ENCODE data around the gene GIPC1.
"Not testable (repeated sequence)": the region's sequence is repeated elsewhere in the genome, so short reads cannot be mapped to it uniquely, and the experiment has no call there.

Gene GIPC1

DNA sequence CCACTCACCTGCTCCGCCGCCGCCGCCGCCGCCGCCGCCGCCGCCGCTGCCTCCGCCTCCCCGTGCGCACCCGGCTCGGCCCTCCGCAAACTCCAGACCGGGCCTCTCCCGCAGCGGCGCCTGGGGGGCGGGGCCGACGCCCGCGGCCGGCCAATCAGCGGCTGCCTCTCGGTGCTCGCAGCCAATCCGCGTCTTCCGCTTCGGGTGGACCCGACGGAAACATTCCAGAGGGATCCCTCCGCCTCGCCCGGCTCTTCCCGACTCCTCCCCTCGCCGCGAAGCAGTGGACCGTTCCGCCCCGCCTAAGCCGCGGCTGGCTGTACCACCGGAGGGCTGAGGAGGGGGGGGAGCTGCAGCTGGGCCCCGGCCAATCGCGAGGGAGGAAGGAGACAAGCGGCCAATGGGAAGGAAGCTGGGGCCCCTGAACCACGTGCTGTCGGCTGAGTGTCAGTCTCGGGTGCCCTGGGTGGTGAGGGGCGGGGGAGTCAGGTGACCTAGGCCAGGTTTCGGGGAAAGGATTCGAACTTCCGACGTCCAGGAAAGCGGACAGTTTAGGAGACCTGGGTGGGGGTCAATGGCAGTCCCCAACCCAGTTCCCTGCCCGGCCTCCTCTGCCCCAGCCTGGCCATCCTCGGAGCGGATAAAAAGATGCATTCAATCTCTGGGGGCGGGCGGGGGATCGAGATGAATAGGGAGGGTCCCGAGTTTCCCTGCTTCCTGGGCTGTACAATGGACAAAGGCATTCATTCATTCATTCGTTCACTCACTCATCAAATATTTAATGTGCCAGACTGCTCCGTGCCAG lies at the start of gene GIPC1:
Gene GIPC1 (minus strand): TSS at position 99 of the 805 bp plus-strand sequence. CDS start 13,151 bp downstream, outside the sequence.
- peak within 1 kb of the TSS; percentile 83 to 90 for H3K4me3 Mint-ChIP-seq
- peaks cover 4 to 5% of the 10 kb centered on the region in 2 donors for H3K27me3 Mint-ChIP-seq

GRCh38 chr19:14545716-14546082 lies 49.8 kb upstream of the GIPC1 start:
- DNase-seq (no peak), ATAC-seq (replicated peaks) (no peak)
- H3K27me3 Mint-ChIP-seq: no peaks in the 10 kb centered on the region
- no peaks in the 10 kb centered on the region for H3K9me3 Mint-ChIP-seq
- H3K4me3 Mint-ChIP-seq: no peak overlapping the region
- H3K36me3 Mint-ChIP-seq: peaks cover 7 to 21% of the 10 kb centered on the region in 2 donors
- H3K4me1 Mint-ChIP-seq: peaks cover 22 to 46% of the 10 kb centered on the region in 2 donors
- H3K27ac Mint-ChIP-seq: no peak overlapping the region

More for the DNA sequence above, at the start of gene GIPC1:
- Mint-ChIP-seq H3K27ac (peak within 1 kb of the TSS; percentile 88), H3K36me3 (peaks cover 3 to 11% of the 10 kb centered on the region in 2 donors), H3K9me3 (no peaks in the 10 kb centered on the region), H3K4me1 (peaks cover 10 to 11% of the 10 kb centered on the region in 2 donors)
- ATAC-seq (replicated peaks) (peak; percentile 92), DNase-seq (peak; percentile 80)

DNA sequence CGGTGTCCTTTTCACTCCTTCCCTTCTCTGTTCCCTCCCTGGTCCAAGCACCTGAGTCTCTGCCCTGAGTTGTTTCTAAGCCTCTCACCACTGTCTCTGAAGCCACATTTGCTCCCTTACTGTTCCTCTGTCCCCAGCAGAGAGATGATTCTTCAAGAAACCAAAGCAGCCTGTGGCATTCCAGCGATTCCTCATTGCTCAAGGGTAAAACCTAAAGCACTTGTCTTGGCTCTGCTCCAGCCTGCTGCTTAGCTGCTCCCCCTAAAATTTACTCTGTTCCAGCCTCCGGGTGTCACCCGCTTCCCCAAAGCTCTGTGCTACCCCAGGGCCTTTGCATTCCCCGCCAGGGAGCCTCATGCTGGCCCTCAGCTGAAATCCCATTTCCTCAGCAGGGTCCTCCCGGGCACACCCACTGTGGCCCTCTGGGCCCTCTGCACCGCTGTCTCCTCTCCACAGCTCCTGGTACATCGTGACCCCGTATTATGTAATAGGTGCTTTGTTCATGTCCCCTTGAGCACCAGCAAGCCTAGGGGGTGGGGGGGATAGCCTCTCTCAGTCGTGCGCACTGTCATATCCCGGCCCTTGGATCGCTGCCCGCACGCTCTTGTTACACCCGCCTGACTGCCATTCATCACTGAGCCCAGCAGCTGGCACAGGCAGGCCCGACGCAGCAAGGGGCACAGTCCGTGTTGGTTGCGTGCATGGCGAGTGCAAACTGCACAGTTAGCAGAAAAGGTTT lies 49.2 kb upstream of the GIPC1 start:
- no peak overlapping the region for H3K4me3 Mint-ChIP-seq
- no peaks in the 10 kb centered on the region for H3K27me3 Mint-ChIP-seq
- ATAC-seq (replicated peaks): no peak
- H3K36me3 Mint-ChIP-seq: peaks cover 7 to 20% of the 10 kb centered on the region in 2 donors
- peaks cover 16 to 42% of the 10 kb centered on the region in 2 donors for H3K4me1 Mint-ChIP-seq
- H3K9me3 Mint-ChIP-seq: no peaks in the 10 kb centered on the region
- DNase-seq: no peak
- H3K27ac Mint-ChIP-seq: no peak overlapping the region

DNA sequence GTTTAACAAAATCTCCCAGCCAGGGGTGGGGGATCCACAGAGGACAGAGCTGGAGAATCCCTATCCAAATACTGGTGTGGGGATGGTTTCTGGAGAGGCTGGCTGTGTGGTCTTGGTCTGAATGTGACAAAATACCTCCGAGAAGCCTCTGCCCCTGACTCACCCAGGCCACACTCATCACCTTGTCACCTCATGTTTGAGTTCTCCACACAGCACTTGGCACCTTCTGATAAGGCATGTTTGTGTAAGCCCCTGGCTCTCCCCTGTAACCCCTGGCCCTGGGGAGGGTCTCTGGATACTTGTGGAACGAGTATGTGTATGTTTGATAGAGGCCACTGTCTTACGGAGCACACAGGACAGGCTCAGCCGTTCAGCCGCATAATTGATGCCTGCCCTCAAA lies 48.1 kb upstream of the GIPC1 start:
- Mint-ChIP-seq H3K9me3 (no peaks in the 10 kb centered on the region), H3K27ac (no peak overlapping the region), H3K4me3 (no peak overlapping the region), H3K27me3 (no peaks in the 10 kb centered on the region), H3K4me1 (peaks cover 18 to 36% of the 10 kb centered on the region in 2 donors), H3K36me3 (peaks cover 8 to 21% of the 10 kb centered on the region in 2 donors)
- no peak for DNase-seq
- no peak for ATAC-seq (replicated peaks)

GRCh38 chr19:14542711-14543328 lies 46.9 kb upstream of the GIPC1 start:
- peaks cover 18 to 36% of the 10 kb centered on the region in 2 donors for H3K4me1 Mint-ChIP-seq
- H3K9me3 Mint-ChIP-seq: no peaks in the 10 kb centered on the region
- no peak for DNase-seq
- no peak overlapping the region for H3K27ac Mint-ChIP-seq
- H3K36me3 Mint-ChIP-seq: peaks cover 8 to 15% of the 10 kb centered on the region in 2 donors
- ATAC-seq (replicated peaks): peak; percentile 66 to 77
- H3K4me3 Mint-ChIP-seq: no peak overlapping the region
- no peaks in the 10 kb centered on the region for H3K27me3 Mint-ChIP-seq

GRCh38 chr19:14541979-14542378 lies 46.1 kb upstream of the GIPC1 start:
- not testable (repeated sequence) for H3K4me3 Mint-ChIP-seq; ATAC-seq (replicated peaks); H3K27ac Mint-ChIP-seq; H3K9me3 Mint-ChIP-seq; H3K27me3 Mint-ChIP-seq; DNase-seq
- Mint-ChIP-seq H3K4me1 (peaks cover 18 to 36% of the 10 kb centered on the region in 2 donors), H3K36me3 (peaks cover 6 to 15% of the 10 kb centered on the region in 2 donors)

DNA sequence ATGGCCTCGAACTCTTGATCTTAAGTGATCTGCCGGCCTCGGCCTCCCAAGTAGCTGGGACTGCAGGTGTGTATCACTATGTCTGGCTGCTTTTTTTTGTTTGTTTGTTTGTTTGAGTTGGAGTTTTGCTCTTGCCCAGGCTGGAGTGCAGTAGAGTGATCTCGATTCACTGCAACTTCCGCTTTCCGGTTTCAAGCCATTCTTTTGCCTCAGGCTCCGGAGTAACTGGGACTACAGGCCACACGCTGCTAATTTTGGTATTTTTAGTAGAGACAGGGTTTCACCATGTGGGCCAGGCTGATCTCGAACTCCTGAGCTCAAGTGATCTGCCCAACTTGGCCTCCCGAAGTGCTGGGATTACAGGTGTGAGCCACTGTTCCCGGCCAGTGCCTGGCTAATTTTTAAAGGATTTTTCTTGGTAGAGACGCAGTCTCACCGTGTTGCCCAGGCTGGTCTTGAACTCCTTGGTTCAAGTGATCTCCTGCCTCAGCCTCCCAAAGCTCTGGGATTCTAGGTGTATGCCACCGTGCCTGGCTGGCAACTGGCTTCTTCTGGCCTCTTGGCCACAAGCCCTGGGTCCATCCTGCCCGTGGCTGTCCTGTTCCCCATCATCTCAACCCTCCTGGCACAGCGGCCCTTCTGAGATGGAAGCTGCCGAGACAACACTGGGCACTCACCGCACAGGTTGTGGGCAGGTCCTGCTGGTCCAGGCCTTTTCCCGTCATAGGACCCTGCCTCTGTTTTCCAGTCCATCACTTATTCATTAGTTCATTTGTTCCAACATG lies 45.0 kb upstream of the GIPC1 start:
- no peak for DNase-seq
- ATAC-seq (replicated peaks): no peak
- H3K9me3 Mint-ChIP-seq: no peaks in the 10 kb centered on the region
- H3K36me3 Mint-ChIP-seq: peaks cover 6 to 15% of the 10 kb centered on the region in 2 donors
- H3K4me3 Mint-ChIP-seq: no peak overlapping the region
- H3K4me1 Mint-ChIP-seq: peaks cover 23 to 38% of the 10 kb centered on the region in 2 donors
- H3K27me3 Mint-ChIP-seq: no peaks in the 10 kb centered on the region
- H3K27ac Mint-ChIP-seq: no peak overlapping the region

DNA sequence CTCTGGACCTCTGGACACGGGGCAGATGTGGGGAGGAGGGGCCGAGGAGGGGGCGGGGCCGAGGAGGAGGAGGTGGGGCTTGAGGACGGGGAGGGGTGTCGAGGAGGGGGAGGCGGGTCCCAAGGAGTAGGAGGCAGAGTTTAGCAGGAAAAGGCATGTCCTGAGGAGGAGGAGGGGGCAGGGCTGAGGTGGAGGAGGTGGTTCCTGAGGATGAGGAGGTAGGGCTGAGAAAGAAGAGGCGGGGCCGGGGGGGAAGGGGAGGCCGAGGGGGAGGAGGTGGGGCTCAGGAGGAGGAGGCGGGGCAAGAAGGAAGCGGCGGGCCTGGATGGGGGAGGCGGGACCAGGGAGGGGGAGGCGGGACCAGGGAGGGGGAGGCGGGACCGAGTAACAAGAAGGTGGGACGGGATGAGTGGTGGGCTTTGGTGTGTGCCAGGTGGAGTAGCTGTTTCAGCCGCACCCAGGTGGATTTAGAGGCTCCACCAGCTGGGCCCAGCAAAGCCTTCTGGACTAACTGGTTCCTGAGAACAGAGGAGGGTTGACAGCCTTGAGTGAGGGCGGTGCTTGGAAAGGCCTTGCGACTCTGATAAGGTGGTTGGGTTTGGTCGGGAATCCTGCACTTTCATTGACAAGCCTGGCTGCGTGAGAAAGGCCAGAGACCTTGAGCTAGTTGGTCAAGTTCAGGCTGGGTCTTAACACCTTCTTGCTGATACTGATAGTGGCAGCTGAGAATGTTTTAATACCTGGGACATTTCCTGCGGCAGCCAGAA lies 41.2 kb upstream of the GIPC1 start:
- no peak for DNase-seq
- peak in 1 of 2 donors; percentile 18 for ATAC-seq (replicated peaks)
- H3K27ac Mint-ChIP-seq: no peak overlapping the region
- H3K27me3 Mint-ChIP-seq: no peaks in the 10 kb centered on the region
- no peak overlapping the region for H3K4me3 Mint-ChIP-seq
- no peaks in the 10 kb centered on the region for H3K9me3 Mint-ChIP-seq
- peaks cover 14 to 18% of the 10 kb centered on the region in 2 donors for H3K4me1 Mint-ChIP-seq
- H3K36me3 Mint-ChIP-seq: peaks cover 6 to 10% of the 10 kb centered on the region in 2 donors

DNA sequence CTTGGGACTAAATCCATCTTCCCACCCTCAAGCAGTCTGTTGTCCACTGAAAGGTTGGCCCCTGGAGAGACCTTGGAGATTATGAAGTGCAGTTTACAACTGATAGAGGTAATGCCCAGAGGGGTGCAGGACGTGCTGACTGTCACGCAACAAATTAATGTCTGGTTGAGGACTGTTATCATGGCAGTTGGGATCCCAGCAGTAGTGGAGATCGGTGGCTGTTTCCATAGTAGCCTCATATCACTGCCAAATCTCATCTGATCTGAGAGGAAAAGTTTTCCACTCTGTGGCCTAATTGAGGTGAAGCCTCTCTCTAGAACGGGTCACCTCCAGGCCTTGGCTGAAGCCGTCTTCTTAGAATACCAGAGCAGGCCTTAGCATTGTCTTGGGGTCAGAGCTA lies 37.5 kb upstream of the GIPC1 start:
- H3K27me3 Mint-ChIP-seq: no peaks in the 10 kb centered on the region
- peaks cover 0 to 1% of the 10 kb centered on the region in 2 donors for H3K36me3 Mint-ChIP-seq
- no peak overlapping the region for H3K4me3 Mint-ChIP-seq
- DNase-seq (no peak), ATAC-seq (replicated peaks) (no peak)
- H3K27ac Mint-ChIP-seq: no peak overlapping the region
- H3K4me1 Mint-ChIP-seq: peaks cover 10 to 33% of the 10 kb centered on the region in 2 donors
- no peaks in the 10 kb centered on the region for H3K9me3 Mint-ChIP-seq

GRCh38 chr19:14530506-14530905 lies 34.6 kb upstream of the GIPC1 start:
- H3K36me3 Mint-ChIP-seq: peaks cover 0 to 1% of the 10 kb centered on the region in 2 donors
- ATAC-seq (replicated peaks) (no peak), DNase-seq (no peak)
- no peaks in the 10 kb centered on the region for H3K27me3 Mint-ChIP-seq
- H3K4me3 Mint-ChIP-seq: peak overlapping the region; percentile 9 to 52
- H3K27ac Mint-ChIP-seq: no peak overlapping the region
- H3K4me1 Mint-ChIP-seq: peaks cover 6 to 27% of the 10 kb centered on the region in 2 donors
- H3K9me3 Mint-ChIP-seq: no peaks in the 10 kb centered on the region

- H3K9me3 Mint-ChIP-seq: no peaks in the 10 kb centered on the region
- ATAC-seq (replicated peaks) (peak in 1 of 2 donors; percentile 11), DNase-seq (no peak)
- peak overlapping the region; percentile 95 to 100 for H3K4me3 Mint-ChIP-seq
- no peaks in the 10 kb centered on the region for H3K27me3 Mint-ChIP-seq
- H3K27ac Mint-ChIP-seq: peak overlapping the region; percentile 99
- peaks cover 0 to 1% of the 10 kb centered on the region in 2 donors for H3K36me3 Mint-ChIP-seq
- peaks cover 6 to 27% of the 10 kb centered on the region in 2 donors for H3K4me1 Mint-ChIP-seq
These were observed 34.0 kb upstream of the GIPC1 start for GRCh38 chr19:14530005-14530348.

GRCh38 chr19:14529254-14530004 lies 33.5 kb upstream of the GIPC1 start, which contains the start of gene TECR:
TECR (plus strand) TSS chr19:14529594; CDS start chr19:14529697, 103 bp downstream.
- H3K27ac Mint-ChIP-seq: peak within 1 kb of the TSS; percentile 99
- peak within 1 kb of the TSS; percentile 95 to 100 for H3K4me3 Mint-ChIP-seq
- DNase-seq: peak; percentile 100
- peaks cover 6 to 27% of the 10 kb centered on the region in 2 donors for H3K4me1 Mint-ChIP-seq
- peaks cover 0 to 1% of the 10 kb centered on the region in 2 donors for H3K36me3 Mint-ChIP-seq
- H3K27me3 Mint-ChIP-seq: no peaks in the 10 kb centered on the region
- no peaks in the 10 kb centered on the region for H3K9me3 Mint-ChIP-seq
- ATAC-seq (replicated peaks): peak; percentile 95 to 97
